ENCODE data around the gene CALN1. TPM values are rescaled to one million over a fixed set of nuclear protein-coding genes. Genes with fewer than 3 reads are reported as not detected.

Gene CALN1
- total RNA-seq, 1 donor from 2014 or later: not detected

DNA sequence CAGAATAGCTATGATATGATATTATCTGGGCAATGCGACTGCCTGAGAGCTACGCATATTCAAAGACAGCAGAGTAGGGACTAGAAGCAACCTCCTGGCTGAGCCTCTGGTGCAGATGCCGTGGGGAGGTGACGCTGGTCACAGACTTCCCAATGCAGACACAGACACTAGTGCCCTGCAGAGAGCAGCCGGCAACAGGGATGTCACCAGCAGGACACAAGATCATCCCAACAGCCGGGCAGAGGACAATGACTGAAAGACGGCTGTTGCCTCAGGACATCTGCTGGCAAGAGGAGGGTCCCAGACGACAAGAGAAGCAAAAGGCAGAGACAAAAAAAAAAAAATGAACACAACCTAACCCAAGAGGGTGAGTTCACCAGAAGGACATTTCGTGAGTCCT lies 104.6 kb downstream of the CALN1 start:
- intact Hi-C loops (cut with micrococcal nuclease): no loop called here
- Mint-ChIP-seq H3K36me3 (ENCODE audit: low read depth) (no peaks in the 10 kb centered on the region), H3K27me3 (ENCODE audit: low read depth) (no peaks in the 10 kb centered on the region), H3K27ac (no peak overlapping the region), H3K4me3 (ENCODE audit: low read depth) (no peak overlapping the region), H3K4me1 (ENCODE audit: low read depth) (no peaks in the 10 kb centered on the region), H3K9me3 (no peaks in the 10 kb centered on the region)
- no peak for DNase-seq (ENCODE audit: low spot score)

DNA sequence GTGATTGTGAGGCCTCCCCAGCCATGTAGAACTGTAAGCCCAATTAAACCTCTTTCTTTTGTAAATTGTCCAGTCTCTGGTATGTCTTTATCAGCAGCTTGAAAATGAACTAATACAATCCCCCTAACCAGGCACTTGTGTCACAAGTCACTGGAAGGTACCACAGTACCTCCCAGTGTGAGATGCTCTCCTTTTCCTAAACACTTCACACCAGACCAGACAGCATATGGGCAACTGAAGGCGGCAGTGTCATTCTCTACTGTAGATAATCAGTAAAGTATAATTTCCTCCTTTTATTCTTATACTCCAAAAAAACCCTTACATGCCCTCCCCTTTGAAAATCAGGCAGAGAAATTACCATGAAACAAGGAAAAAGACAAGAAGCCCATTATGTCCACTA lies 113.2 kb downstream of the CALN1 start:
- no peaks in the 10 kb centered on the region for H3K36me3 Mint-ChIP-seq (ENCODE audit: low read depth)

DNA sequence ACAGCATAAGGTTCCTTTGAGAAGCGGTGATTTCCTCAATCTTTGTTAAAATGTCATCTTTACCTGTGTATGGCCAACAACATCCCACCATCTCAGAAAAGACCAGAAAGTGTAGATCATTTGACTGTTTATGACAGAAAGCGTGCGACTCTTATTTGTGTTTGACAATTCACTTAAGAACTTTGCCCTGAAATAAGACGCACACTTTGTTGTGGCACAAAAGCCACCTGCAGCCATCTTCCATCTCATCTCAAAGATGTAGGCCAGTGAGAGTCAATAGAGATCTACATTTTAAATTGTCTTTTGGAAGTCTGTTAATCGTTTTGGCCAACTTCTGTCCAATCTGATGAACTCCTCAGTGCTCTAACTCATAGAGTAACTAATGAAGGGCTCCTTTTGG lies 114.0 kb downstream of the CALN1 start:
- no peaks in the 10 kb centered on the region for H3K36me3 Mint-ChIP-seq (ENCODE audit: low read depth)
- H3K27ac Mint-ChIP-seq: no peak overlapping the region
- no peak overlapping the region for H3K4me3 Mint-ChIP-seq (ENCODE audit: low read depth)
- no peak for DNase-seq (ENCODE audit: low spot score)
- intact Hi-C loops (cut with micrococcal nuclease): no loop called here
- no peaks in the 10 kb centered on the region for H3K4me1 Mint-ChIP-seq (ENCODE audit: low read depth)
- no peaks in the 10 kb centered on the region for H3K27me3 Mint-ChIP-seq (ENCODE audit: low read depth)
- H3K9me3 Mint-ChIP-seq: no peaks in the 10 kb centered on the region

More for the DNA sequence above, 113.2 kb downstream of the CALN1 start:
- intact Hi-C loops (cut with micrococcal nuclease): no loop called here
- DNase-seq (ENCODE audit: low spot score): no peak
- H3K4me3 Mint-ChIP-seq (ENCODE audit: low read depth): no peak overlapping the region
- no peaks in the 10 kb centered on the region for H3K4me1 Mint-ChIP-seq (ENCODE audit: low read depth)
- H3K27ac Mint-ChIP-seq: no peak overlapping the region
- H3K9me3 Mint-ChIP-seq: no peaks in the 10 kb centered on the region
- no peaks in the 10 kb centered on the region for H3K27me3 Mint-ChIP-seq (ENCODE audit: low read depth)

DNA sequence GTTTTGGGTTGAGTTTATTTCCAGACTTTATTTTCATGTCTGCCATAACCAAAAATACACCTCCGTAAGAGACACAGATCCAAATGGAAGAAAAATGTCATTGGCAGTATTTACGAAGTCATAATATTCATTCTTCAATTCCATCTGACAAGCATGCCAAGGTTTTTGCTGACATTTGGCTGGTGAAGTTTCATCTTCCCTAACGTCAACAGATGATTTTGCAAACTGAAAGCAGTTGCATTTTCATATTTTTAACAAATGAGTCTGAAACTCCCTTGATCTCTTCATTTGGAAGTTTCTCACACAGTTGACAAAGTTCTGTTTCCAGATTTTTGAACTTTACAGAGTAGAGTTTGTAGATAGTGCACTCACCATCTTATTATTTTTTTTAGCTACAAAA lies 114.5 kb downstream of the CALN1 start:
- DNase-seq (ENCODE audit: low spot score): no peak
- Mint-ChIP-seq H3K36me3 (ENCODE audit: low read depth) (no peaks in the 10 kb centered on the region), H3K4me3 (ENCODE audit: low read depth) (no peak overlapping the region), H3K27me3 (ENCODE audit: low read depth) (no peaks in the 10 kb centered on the region), H3K4me1 (ENCODE audit: low read depth) (no peaks in the 10 kb centered on the region), H3K9me3 (no peaks in the 10 kb centered on the region), H3K27ac (no peak overlapping the region)
- intact Hi-C loops (cut with micrococcal nuclease): no loop called here

DNA sequence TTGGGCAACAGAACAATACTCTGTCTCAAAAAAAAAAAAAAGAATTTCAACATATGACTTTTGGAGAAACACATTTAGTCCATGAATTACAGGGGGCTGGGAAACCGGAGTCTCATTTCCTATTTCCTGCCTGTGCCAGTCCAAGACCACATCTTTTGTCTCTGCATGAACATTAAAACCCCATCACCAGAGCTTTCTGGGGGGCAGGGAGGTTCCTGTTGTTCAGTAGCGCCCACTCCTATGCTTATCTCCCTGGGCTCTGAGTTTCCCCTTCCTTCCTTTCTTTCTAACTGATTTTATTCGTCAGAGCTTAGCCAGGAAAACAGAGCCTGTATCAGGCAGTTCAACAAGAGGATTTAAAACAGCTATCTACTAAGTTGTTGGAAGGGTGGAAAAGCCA lies 119.3 kb downstream of the CALN1 start:
- H3K27me3 Mint-ChIP-seq (ENCODE audit: low read depth): no peaks in the 10 kb centered on the region
- intact Hi-C loops (cut with micrococcal nuclease): no loop called here
- no peak overlapping the region for H3K27ac Mint-ChIP-seq
- H3K9me3 Mint-ChIP-seq: peaks cover 3% of the 10 kb centered on the region
- no peak overlapping the region for H3K4me3 Mint-ChIP-seq (ENCODE audit: low read depth)
- DNase-seq (ENCODE audit: low spot score): no peak
- H3K4me1 Mint-ChIP-seq (ENCODE audit: low read depth): no peaks in the 10 kb centered on the region
- H3K36me3 Mint-ChIP-seq (ENCODE audit: low read depth): no peaks in the 10 kb centered on the region

DNA sequence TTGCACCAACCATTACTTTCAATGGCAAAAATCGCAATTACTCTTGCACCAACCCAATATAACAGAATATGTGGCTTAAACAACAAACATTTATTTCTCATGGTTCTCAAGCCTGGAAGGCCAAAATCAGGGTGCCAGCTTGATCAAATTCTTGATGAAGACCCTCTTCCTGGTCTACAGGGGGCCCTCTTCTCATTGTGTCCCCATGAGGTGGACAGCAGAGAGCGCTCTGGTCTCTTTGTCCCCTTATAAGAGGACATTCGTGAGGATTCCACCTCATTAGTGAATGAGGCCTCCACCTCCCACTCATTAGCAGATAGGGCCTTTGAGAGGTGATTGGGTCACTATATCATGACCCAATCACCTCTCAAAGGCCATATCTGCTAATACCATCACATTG lies 120.0 kb downstream of the CALN1 start:
- H3K4me3 Mint-ChIP-seq (ENCODE audit: low read depth): no peak overlapping the region
- no peak for DNase-seq (ENCODE audit: low spot score)
- intact Hi-C loops (cut with micrococcal nuclease): no loop called here
- no peaks in the 10 kb centered on the region for H3K36me3 Mint-ChIP-seq (ENCODE audit: low read depth)
- H3K9me3 Mint-ChIP-seq: peaks cover 5% of the 10 kb centered on the region
- H3K27ac Mint-ChIP-seq: no peak overlapping the region
- no peaks in the 10 kb centered on the region for H3K27me3 Mint-ChIP-seq (ENCODE audit: low read depth)
- no peaks in the 10 kb centered on the region for H3K4me1 Mint-ChIP-seq (ENCODE audit: low read depth)

DNA sequence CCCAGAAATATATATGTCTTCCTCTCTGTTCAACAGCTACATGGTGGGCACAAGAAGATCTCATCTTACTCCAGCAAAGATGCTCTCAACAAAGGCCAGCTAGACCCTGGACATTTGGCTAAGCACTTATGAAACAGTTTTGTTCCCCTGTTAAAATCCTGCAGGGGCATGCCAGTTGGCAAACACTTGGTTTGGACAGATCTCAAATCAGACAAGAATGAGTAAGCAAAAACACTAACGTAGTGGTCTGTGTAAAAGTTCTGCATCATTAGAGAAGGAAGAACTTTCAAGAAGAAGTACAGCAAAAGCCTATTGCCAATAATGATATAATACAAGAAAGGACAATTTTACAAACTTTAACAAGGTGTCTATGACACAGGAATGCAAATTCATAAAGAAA lies 125.6 kb downstream of the CALN1 start:
- no peaks in the 10 kb centered on the region for H3K27me3 Mint-ChIP-seq (ENCODE audit: low read depth)
- H3K27ac Mint-ChIP-seq: no peak overlapping the region
- no peaks in the 10 kb centered on the region for H3K36me3 Mint-ChIP-seq (ENCODE audit: low read depth)
- intact Hi-C loops (cut with micrococcal nuclease): no loop called here
- peaks cover 14% of the 10 kb centered on the region for H3K9me3 Mint-ChIP-seq
- no peaks in the 10 kb centered on the region for H3K4me1 Mint-ChIP-seq (ENCODE audit: low read depth)
- no peak for DNase-seq (ENCODE audit: low spot score)
- no peak overlapping the region for H3K4me3 Mint-ChIP-seq (ENCODE audit: low read depth)

DNA sequence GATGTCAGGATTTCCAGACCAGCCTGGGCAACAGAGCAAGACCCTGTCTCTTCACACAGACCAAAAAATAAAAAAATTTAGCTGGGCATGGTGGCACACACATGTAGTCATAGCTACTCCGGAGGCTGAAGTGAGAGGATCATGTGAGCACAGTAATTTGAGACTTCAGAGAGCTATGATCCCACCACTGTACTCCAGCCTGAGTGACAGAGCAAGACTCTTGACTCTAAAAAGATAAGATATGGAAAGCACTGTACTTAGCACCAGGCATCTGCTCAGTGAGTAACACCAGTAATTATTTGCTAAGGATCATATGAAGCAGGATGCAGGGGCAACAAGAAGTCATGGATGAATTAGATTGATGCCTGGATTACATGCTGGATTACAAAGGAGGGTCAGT lies 128.8 kb downstream of the CALN1 start:
- H3K36me3 Mint-ChIP-seq (ENCODE audit: low read depth): no peaks in the 10 kb centered on the region
- H3K9me3 Mint-ChIP-seq: peaks cover 16% of the 10 kb centered on the region
- intact Hi-C loops (cut with micrococcal nuclease): no loop called here
- no peak overlapping the region for H3K27ac Mint-ChIP-seq
- no peak overlapping the region for H3K4me3 Mint-ChIP-seq (ENCODE audit: low read depth)
- no peaks in the 10 kb centered on the region for H3K4me1 Mint-ChIP-seq (ENCODE audit: low read depth)
- H3K27me3 Mint-ChIP-seq (ENCODE audit: low read depth): no peaks in the 10 kb centered on the region
- no peak for DNase-seq (ENCODE audit: low spot score)

DNA sequence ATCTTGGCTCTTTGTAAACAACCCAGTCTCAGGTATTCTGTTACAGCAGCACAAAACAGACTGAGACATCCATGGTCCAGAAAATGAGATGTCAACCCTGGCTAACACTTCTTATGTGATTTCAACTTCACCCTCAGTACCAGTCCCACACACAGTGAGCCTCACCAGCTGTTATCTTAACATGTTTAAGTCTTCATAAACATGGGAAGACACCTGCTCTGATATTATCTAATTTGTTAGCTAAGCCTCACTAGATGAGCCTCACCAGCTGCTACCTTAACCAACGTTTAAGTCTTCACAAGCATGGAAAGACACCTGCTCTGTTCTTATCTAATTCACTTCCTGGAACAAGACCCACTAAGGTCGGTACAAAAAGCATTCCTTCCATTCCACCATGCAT lies 130.8 kb downstream of the CALN1 start:
- Mint-ChIP-seq H3K9me3 (peaks cover 22% of the 10 kb centered on the region), H3K4me1 (ENCODE audit: low read depth) (no peaks in the 10 kb centered on the region), H3K27ac (no peak overlapping the region), H3K27me3 (ENCODE audit: low read depth) (no peaks in the 10 kb centered on the region), H3K36me3 (ENCODE audit: low read depth) (no peaks in the 10 kb centered on the region), H3K4me3 (ENCODE audit: low read depth) (no peak overlapping the region)
- no peak for DNase-seq (ENCODE audit: low spot score)
- intact Hi-C loops (cut with micrococcal nuclease): no loop called here

DNA sequence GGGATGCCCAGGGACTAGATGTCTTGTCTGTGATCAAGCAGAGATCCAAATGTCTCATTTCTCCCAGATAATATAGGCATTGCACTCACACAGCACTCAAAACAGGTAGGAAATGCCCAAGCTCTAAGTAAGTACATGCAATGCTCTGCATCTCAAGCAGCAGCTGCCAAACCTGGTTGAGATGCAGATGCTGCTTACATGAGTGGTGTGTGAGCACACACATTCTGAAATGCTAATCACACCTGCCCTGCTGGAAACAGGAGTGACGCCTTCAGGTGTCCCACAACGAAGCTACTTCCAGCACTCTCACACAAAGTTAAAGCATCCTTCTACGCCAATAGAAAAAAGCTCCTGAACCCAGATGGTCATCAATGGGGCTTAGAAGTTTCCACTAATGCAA lies 132.9 kb downstream of the CALN1 start:
- H3K4me1 Mint-ChIP-seq (ENCODE audit: low read depth): no peaks in the 10 kb centered on the region
- H3K27ac Mint-ChIP-seq: no peak overlapping the region

DNA sequence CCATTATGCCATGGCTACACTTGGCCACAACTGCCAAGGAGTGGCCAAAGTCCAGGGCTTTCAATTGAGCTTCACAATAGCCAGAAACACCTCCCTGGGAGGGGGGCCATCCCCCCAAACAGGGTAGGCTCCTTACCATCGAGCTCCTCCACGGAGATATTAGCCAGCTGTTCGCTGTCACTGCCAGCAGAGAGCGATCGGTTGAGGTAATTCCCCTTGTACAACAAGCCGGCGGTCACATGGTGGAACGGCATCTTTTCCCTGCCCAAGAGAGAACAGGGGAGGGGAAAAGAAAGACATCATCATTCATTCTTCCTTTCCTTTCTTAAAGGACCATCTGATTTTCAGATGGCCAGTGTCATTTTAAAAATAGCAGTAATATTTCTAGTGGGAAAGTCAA lies 133.6 kb downstream of the CALN1 start:
- intact Hi-C loops (cut with micrococcal nuclease): no loop called here
- Mint-ChIP-seq H3K4me1 (ENCODE audit: low read depth) (no peaks in the 10 kb centered on the region), H3K9me3 (peaks cover 31% of the 10 kb centered on the region), H3K4me3 (ENCODE audit: low read depth) (no peak overlapping the region), H3K36me3 (ENCODE audit: low read depth) (no peaks in the 10 kb centered on the region), H3K27ac (no peak overlapping the region), H3K27me3 (ENCODE audit: low read depth) (no peaks in the 10 kb centered on the region)
- DNase-seq (ENCODE audit: low spot score): no peak

More for the DNA sequence above, 132.9 kb downstream of the CALN1 start:
- no peak for DNase-seq (ENCODE audit: low spot score)
- H3K27me3 Mint-ChIP-seq (ENCODE audit: low read depth): no peaks in the 10 kb centered on the region
- peaks cover 31% of the 10 kb centered on the region for H3K9me3 Mint-ChIP-seq
- H3K4me3 Mint-ChIP-seq (ENCODE audit: low read depth): no peak overlapping the region
- no peaks in the 10 kb centered on the region for H3K36me3 Mint-ChIP-seq (ENCODE audit: low read depth)
- intact Hi-C loops (cut with micrococcal nuclease): no loop called here

DNA sequence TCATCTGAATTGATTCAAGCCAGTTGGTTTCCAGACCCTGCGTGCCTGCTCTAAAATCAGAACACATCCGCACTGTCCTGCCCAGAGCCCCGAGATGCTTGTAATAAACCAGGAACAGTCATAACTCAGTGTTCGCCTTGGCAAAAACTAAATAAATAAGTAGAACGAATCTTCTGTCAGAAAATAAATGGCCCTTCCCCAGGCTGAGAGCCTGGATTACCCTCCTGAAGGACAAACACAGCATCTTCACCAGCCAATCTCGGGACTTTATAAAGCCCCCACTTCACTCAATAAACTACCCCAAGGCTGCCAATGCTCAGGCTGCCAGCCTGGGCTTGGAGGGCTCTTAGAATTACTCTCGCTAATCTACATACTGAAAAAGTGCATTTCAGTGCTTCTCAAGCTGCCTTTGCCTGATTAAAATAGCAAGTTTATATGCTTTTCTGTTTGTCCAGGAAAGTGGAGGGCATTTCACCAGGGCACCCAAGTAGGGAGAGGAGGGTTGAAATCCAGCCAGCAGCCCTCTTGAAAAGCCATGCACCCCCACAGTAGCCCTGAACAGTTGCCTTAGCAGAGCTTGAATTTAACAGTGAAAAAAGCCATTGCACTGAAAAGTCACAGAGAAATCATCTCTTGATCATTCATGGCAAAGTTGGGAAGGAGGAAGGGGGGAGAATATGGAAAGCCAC lies 136.6 kb downstream of the CALN1 start:
- H3K4me1 Mint-ChIP-seq (ENCODE audit: low read depth): no peaks in the 10 kb centered on the region
- DNase-seq (ENCODE audit: low spot score): no peak
- peaks cover 27% of the 10 kb centered on the region for H3K9me3 Mint-ChIP-seq
- no peak overlapping the region for H3K4me3 Mint-ChIP-seq (ENCODE audit: low read depth)
- no peaks in the 10 kb centered on the region for H3K36me3 Mint-ChIP-seq (ENCODE audit: low read depth)
- no peaks in the 10 kb centered on the region for H3K27me3 Mint-ChIP-seq (ENCODE audit: low read depth)
- intact Hi-C loops (cut with micrococcal nuclease): no loop called here
- H3K27ac Mint-ChIP-seq: no peak overlapping the region

DNA sequence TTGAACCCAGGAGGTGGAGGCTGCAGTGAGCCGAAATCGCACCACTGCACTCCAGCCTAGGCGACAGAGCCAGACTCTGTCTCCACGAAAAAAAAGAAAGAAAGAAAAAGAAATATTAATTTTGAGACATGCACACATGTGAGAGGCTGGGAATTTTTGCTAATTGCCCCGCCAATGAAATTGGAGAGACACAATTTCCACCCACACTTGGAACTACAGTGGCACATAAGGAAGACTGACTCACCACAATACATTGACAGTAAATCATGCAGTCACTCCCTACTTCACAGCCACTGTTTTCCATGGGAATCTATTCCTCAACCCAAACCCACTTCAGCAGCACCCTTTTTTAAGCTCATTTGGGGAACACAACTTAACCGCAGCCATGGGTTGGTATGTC lies 139.7 kb downstream of the CALN1 start:
- Mint-ChIP-seq H3K4me1 (ENCODE audit: low read depth) (no peaks in the 10 kb centered on the region), H3K4me3 (ENCODE audit: low read depth) (no peak overlapping the region), H3K27me3 (ENCODE audit: low read depth) (no peaks in the 10 kb centered on the region), H3K9me3 (peaks cover 25% of the 10 kb centered on the region), H3K27ac (no peak overlapping the region), H3K36me3 (ENCODE audit: low read depth) (no peaks in the 10 kb centered on the region)
- no peak for DNase-seq (ENCODE audit: low spot score)
- intact Hi-C loops (cut with micrococcal nuclease): no loop called here

DNA sequence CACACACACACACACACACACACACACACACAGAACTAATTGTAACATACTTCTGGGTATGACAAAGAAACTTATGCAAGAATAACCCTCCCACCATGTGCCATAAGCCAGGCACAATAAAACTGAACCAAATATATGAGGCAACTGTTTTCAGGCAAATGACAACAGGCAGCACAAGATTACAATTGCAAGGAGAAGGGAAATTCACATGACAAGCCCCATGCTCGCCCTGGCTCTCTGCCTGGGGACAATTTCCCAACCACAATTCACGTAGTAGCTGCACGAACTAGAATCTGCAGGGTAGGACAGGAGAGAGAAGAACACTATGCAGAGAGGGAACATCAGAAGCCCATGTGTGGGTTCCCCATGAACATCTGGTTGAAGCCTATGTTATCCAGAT lies 143.3 kb downstream of the CALN1 start:
- Mint-ChIP-seq H3K36me3 (ENCODE audit: low read depth) (no peaks in the 10 kb centered on the region), H3K27me3 (ENCODE audit: low read depth) (no peaks in the 10 kb centered on the region), H3K4me3 (ENCODE audit: low read depth) (no peak overlapping the region), H3K27ac (no peak overlapping the region), H3K9me3 (peaks cover 5% of the 10 kb centered on the region), H3K4me1 (ENCODE audit: low read depth) (no peaks in the 10 kb centered on the region)
- intact Hi-C loops (cut with micrococcal nuclease): no loop called here
- no peak for DNase-seq (ENCODE audit: low spot score)

Data from activated T-helper 2 cell treated with anti-CD3 and anti-CD28 coated beads, Interferon-gamma antibody, Interleukin-2, Interleukin-4, amounts not matched to agents 10 μg/mL and 5 μg/mL and 100 μg/mL, durations not matched to agents 14 hours and 24 hours and 36 hours (primary cell).